ENCODE measurements around the gene ALPI. TPM values are rescaled to one million over a fixed set of nuclear protein-coding genes. Genes with fewer than 3 reads are reported as not detected.

Gene ALPI
- total and polyA plus RNA-seq, 9 of the 15 experiments (the other 6 are each of a cell fraction or from before 2014, with no cell fraction given): not detected

DNA sequence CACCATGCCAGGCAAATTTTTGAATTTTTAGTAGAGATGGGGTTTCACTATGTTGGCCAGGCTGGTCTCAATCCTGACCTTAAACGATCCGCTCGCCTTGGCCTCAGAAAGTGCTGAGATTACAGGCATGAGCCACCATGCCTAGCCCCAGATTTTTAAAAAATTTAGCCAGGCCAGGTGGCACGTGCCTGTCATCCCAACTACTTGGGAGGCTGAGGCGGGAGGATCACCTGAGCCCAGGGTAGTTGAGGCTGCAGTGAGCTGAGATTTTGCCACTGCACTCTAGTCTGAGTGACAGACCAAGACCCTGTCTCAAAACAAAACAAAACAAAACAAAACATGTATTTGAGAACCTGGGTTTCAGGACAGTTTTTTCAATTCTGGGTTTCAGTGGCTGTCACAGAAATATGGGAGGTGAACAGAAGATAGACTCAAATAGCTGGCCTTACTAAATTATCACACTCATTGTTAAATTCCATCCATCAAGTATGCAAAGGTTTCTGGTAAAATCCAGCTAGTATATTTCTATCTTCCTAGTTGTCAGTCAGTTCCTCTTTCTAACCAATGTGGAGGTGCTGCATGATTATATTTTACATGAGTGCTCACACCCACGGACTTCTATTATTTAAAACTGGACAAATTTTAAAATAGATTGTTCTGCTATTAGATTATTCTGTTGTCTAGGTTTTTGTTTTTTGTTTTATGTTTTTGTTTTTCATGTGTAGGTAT, 43.9 kb upstream of the ALPI start:
- DNase-seq (ENCODE audit: extremely low read depth in 1 of 4, low spot score in 3 of 4) (no peak), FAIRE-seq (no peak), ATAC-seq (no peak)
- intact Hi-C loops (cut with micrococcal nuclease) (no loop called here), in situ Hi-C loops (cut with MboI) (no loop called here)
- Histone ChIP-seq H3K27ac (ENCODE audit: extremely low read depth, low read depth, low read length) (no peak overlapping the region), H3K9me3 (replicated peaks; ENCODE audit: control insufficient read depth, insufficient read depth, low read depth, low read length) (no peaks in the 10 kb centered on the region), H3K4me1 (replicated peaks in 1 of 2; ENCODE audit: control insufficient read depth in 2 of 2, insufficient read depth in 2 of 2, low read length in 2 of 2) (no peaks in the 10 kb centered on the region), H3K27me3 (ENCODE audit: control insufficient read depth in 2 of 2, insufficient read depth in 2 of 2, low read length in 2 of 2) (peaks cover 0 to 21% of the 10 kb centered on the region in 2 experiments; a peak in 2 of 5 replicates), H3K79me2 (ENCODE audit: control insufficient read depth, insufficient read depth, low read length) (no peaks in the 10 kb centered on the region), H3K36me3 (ENCODE audit: control insufficient read depth, insufficient read depth, low read length) (no peaks in the 10 kb centered on the region), H3K4me3 (no peak overlapping the region), H3K9me1 (ENCODE audit: control insufficient read depth, insufficient read depth, low read length) (no peaks in the 10 kb centered on the region), H4K20me1 (replicated peaks; ENCODE audit: control insufficient read depth, insufficient read depth, low read length) (no peaks in the 10 kb centered on the region), H2AFZ (ENCODE audit: low read depth, low read length) (no peak overlapping the region), H3K9ac (ENCODE audit: insufficient read depth in 1 of 2, low read depth in 2 of 2, low read length in 2 of 2) (no peak overlapping the region), H3K4me2 (ENCODE audit: insufficient read depth, low read length) (no peak overlapping the region)
- TF ChIP-seq KHSRP (IDR thresholded peaks at IDR 0.05): no peak
- TF ChIP-seq SPI1 (IDR thresholded peaks at IDR 0.05; ENCODE audit: borderline replicate concordance, low read depth, low read length): 0 out of 2 replicates have a peak, but pooled peaks have one; percentile 19
- TF ChIP-seq ILK (tag; IDR thresholded peaks at IDR 0.05; ENCODE audit: borderline replicate concordance, low read depth): no peak
- TF ChIP-seq, protein P1, sequence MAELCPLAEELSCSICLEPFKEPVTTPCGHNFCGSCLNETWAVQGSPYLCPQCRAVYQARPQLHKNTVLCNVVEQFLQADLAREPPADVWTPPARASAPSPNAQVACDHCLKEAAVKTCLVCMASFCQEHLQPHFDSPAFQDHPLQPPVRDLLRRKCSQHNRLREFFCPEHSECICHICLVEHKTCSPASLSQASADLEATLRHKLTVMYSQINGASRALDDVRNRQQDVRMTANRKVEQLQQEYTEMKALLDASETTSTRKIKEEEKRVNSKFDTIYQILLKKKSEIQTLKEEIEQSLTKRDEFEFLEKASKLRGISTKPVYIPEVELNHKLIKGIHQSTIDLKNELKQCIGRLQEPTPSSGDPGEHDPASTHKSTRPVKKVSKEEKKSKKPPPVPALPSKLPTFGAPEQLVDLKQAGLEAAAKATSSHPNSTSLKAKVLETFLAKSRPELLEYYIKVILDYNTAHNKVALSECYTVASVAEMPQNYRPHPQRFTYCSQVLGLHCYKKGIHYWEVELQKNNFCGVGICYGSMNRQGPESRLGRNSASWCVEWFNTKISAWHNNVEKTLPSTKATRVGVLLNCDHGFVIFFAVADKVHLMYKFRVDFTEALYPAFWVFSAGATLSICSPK (IDR thresholded peaks at IDR 0.05; ENCODE audit: borderline replicate concordance): no peak
- TF ChIP-seq FOXA3 (CRISPR knock-in tag; conservative IDR thresholded peaks at IDR 0.05 in 1 of 2, IDR thresholded peaks at IDR 0.05 in 1 of 2): no peak
- TF ChIP-seq, protein P2, sequence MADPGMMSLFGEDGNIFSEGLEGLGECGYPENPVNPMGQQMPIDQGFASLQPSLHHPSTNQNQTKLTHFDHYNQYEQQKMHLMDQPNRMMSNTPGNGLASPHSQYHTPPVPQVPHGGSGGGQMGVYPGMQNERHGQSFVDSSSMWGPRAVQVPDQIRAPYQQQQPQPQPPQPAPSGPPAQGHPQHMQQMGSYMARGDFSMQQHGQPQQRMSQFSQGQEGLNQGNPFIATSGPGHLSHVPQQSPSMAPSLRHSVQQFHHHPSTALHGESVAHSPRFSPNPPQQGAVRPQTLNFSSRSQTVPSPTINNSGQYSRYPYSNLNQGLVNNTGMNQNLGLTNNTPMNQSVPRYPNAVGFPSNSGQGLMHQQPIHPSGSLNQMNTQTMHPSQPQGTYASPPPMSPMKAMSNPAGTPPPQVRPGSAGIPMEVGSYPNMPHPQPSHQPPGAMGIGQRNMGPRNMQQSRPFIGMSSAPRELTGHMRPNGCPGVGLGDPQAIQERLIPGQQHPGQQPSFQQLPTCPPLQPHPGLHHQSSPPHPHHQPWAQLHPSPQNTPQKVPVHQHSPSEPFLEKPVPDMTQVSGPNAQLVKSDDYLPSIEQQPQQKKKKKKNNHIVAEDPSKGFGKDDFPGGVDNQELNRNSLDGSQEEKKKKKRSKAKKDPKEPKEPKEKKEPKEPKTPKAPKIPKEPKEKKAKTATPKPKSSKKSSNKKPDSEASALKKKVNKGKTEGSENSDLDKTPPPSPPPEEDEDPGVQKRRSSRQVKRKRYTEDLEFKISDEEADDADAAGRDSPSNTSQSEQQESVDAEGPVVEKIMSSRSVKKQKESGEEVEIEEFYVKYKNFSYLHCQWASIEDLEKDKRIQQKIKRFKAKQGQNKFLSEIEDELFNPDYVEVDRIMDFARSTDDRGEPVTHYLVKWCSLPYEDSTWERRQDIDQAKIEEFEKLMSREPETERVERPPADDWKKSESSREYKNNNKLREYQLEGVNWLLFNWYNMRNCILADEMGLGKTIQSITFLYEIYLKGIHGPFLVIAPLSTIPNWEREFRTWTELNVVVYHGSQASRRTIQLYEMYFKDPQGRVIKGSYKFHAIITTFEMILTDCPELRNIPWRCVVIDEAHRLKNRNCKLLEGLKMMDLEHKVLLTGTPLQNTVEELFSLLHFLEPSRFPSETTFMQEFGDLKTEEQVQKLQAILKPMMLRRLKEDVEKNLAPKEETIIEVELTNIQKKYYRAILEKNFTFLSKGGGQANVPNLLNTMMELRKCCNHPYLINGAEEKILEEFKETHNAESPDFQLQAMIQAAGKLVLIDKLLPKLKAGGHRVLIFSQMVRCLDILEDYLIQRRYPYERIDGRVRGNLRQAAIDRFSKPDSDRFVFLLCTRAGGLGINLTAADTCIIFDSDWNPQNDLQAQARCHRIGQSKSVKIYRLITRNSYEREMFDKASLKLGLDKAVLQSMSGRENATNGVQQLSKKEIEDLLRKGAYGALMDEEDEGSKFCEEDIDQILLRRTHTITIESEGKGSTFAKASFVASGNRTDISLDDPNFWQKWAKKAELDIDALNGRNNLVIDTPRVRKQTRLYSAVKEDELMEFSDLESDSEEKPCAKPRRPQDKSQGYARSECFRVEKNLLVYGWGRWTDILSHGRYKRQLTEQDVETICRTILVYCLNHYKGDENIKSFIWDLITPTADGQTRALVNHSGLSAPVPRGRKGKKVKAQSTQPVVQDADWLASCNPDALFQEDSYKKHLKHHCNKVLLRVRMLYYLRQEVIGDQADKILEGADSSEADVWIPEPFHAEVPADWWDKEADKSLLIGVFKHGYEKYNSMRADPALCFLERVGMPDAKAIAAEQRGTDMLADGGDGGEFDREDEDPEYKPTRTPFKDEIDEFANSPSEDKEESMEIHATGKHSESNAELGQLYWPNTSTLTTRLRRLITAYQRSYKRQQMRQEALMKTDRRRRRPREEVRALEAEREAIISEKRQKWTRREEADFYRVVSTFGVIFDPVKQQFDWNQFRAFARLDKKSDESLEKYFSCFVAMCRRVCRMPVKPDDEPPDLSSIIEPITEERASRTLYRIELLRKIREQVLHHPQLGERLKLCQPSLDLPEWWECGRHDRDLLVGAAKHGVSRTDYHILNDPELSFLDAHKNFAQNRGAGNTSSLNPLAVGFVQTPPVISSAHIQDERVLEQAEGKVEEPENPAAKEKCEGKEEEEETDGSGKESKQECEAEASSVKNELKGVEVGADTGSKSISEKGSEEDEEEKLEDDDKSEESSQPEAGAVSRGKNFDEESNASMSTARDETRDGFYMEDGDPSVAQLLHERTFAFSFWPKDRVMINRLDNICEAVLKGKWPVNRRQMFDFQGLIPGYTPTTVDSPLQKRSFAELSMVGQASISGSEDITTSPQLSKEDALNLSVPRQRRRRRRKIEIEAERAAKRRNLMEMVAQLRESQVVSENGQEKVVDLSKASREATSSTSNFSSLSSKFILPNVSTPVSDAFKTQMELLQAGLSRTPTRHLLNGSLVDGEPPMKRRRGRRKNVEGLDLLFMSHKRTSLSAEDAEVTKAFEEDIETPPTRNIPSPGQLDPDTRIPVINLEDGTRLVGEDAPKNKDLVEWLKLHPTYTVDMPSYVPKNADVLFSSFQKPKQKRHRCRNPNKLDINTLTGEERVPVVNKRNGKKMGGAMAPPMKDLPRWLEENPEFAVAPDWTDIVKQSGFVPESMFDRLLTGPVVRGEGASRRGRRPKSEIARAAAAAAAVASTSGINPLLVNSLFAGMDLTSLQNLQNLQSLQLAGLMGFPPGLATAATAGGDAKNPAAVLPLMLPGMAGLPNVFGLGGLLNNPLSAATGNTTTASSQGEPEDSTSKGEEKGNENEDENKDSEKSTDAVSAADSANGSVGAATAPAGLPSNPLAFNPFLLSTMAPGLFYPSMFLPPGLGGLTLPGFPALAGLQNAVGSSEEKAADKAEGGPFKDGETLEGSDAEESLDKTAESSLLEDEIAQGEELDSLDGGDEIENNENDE (IDR thresholded peaks at IDR 0.05; ENCODE audit: low read depth, low read length): no peak
- 0% methylated on average over 2 of the region's 6 CpGs for WGBS (ENCODE audit: insufficient coverage, low coverage, missing lambda C conversion rate)
- ChIA-PET POLR2A (interaction anchor here (0.6 kb wide), 1 partner anchor 15 kb away, joined by 3 read pairs; no protein-coding TSS in a partner anchor), CTCF (ENCODE audit: low intra/inter-chr PET ratio) (no interaction called here)
- no TSS peak for BruUV-seq (replicated peaks)

Measured in K562 (cell line).